Inflammatory macrophage treated with lipopolysaccharide for 4 hours (primary cell): ENCODE measurements around the gene TEX261.

Source experiments
- DNase-seq: peaks from one replicate; pipeline ENCODE4 v3.0.0-alpha.2; 2020

The TEX261 gene

GRCh38 chr2:70981421-70981820 lies 13.3 kb downstream of the TEX261 start:
- no peak for DNase-seq

GRCh38 chr2:70979626-70980025 lies 15.0 kb downstream of the TEX261 start:
- DNase-seq, result no peak

GRCh38 chr2:70979180-70979488 lies 15.5 kb downstream of the TEX261 start:
- no peak for DNase-seq

GRCh38 chr2:70978341-70979179 lies 16.1 kb downstream of the TEX261 start, which contains the start of gene ANKRD53:
Gene ANKRD53 (plus strand): TSS chr2:70978630. CDS start chr2:70978646, 16 bp downstream.
- peak; percentile 26 for DNase-seq

- DNase-seq, result peak; percentile 71
Observed at GRCh38 chr2:70977605-70978205, 17.0 kb downstream of the TEX261 start.

GRCh38 chr2:70975237-70975636 lies 19.4 kb downstream of the TEX261 start:
- DNase-seq, result no peak

- DNase-seq, result no peak
Observed at GRCh38 chr2:70974592-70974991, 20.1 kb downstream of the TEX261 start.

- no peak for DNase-seq
Observed at GRCh38 chr2:70967189-70967588, 27.5 kb downstream of the TEX261 start.

- no peak for DNase-seq
Observed at GRCh38 chr2:70966681-70967080, 28.0 kb downstream of the TEX261 start.

GRCh38 chr2:70965506-70965905 lies 29.2 kb downstream of the TEX261 start:
- no peak for DNase-seq

- DNase-seq, result peak; percentile 73
Observed at GRCh38 chr2:70964596-70965386, 29.9 kb downstream of the TEX261 start.

- no peak for DNase-seq
Observed at GRCh38 chr2:70964133-70964532, 30.5 kb downstream of the TEX261 start.

- no peak for DNase-seq
Observed at GRCh38 chr2:70962885-70963878, 31.5 kb downstream of the TEX261 start.

- DNase-seq, result no peak
Observed at GRCh38 chr2:70962211-70962884, 32.3 kb downstream of the TEX261 start.

- no peak for DNase-seq
Observed at GRCh38 chr2:70961648-70961994, 33.1 kb downstream of the TEX261 start.

- DNase-seq, result no peak
Observed at GRCh38 chr2:70960833-70961647, 33.6 kb downstream of the TEX261 start.

GRCh38 chr2:70959851-70960832 lies 34.5 kb downstream of the TEX261 start:
- no peak for DNase-seq

GRCh38 chr2:70959271-70959761 lies 35.4 kb downstream of the TEX261 start:
- DNase-seq, result no peak

- no peak for DNase-seq
Observed at GRCh38 chr2:70958759-70959158, 35.9 kb downstream of the TEX261 start.

- DNase-seq, result no peak
Observed at GRCh38 chr2:70957798-70958197, 36.9 kb downstream of the TEX261 start.
